HG03060 (cell line): ENCODE data around the gene AARS1.
"Not testable (repeated sequence)": the region's sequence is repeated elsewhere in the genome, so short reads cannot be mapped to it uniquely, and the experiment has no call there.

Source experiments
- ATAC-seq: cut with Tn5 transposase; IDR thresholded peaks from one replicate; pipeline ENCODE4 v1.9.1; 2021; ENCODE audit warnings: low read depth, moderate number of reproducible peaks; ENCODE audit not compliant: unreplicated experiment

Gene AARS1

DNA sequence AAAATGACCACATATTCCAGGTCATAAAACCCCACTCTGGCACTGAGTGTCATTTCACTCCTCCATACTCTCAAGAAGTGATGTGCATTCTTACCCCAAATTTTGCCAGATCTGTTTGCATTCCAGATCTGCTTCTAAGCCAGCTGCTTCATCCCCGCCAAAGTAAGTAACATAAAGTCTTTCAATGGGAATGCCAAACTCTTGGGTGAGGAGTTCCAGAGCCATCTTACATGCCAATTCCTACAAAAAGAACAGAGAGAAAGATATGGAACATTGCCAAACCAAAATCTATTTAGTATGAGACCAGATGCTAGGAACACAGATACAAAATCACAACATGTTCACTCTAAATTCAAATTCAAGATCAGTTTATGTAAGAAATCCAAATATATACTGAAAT is 12.9 kb downstream of the AARS1 start:
- ATAC-seq, result no peak

GRCh38 chr16:70271696-70272095 is 17.6 kb downstream of the AARS1 start:
- ATAC-seq, result no peak

- ATAC-seq, result no peak
Observed at GRCh38 chr16:70270176-70270575, 19.1 kb downstream of the AARS1 start.

- ATAC-seq, result no peak
Observed at GRCh38 chr16:70269471-70269870, 19.8 kb downstream of the AARS1 start.

DNA sequence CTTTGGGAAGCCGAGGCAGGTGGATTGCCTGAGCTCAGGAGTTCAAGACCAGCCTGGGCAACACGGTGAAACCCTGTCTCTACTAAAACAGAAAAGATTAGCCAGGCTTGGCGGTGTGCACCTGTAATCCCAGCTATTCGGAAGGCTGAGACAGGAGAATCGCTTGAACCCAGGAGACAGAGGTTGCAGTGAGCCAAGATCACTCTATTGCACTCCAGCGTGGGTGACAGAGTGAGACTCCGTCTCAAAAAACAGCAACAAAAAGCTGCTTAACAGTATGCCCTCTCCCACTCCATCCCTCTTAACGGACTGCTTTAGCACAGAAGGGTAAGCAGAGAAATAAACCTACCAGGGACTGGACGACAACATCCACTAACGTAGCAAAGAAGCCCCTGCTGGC is 21.4 kb downstream of the AARS1 start:
- ATAC-seq, result not testable (repeated sequence)

DNA sequence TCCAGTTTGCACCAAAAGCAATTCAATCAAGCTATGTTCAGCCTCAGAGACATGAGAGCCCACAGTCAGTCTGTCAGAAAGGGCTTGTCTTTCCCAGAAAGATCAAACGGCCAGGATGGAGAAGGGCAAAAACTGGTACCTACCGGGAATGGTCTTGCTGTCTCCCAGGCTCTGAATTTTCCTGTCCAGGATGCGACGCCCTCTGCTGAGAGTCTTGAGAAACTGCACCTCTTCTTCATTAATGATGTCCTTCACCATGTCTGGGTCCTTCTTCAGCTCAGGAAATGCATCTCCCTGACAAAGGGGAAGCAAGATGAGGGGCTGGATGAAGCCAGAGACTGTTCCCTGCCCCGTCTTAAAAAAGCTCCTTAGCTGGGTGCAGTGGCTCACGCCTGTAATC is 21.8 kb downstream of the AARS1 start:
- ATAC-seq, result no peak

DNA sequence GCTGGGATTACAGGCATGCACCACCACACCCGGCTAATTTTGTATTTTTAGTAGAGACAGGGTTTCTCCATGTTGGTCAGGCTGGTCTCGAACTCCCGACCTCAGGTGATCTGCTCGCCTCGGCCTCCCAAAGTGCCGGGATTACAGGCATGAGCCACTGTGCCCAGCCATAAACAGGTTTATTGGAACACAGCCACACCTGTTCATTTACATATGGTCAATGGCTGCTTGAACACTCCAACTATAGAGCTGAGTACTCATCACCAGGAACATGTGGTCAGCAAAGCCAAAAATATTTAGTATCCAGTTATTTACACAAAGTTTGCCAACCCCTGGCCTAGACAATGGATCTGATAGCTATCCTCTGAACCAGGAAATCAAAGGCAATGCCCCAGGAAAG is 29.4 kb downstream of the AARS1 start:
- not testable (repeated sequence) for ATAC-seq

DNA sequence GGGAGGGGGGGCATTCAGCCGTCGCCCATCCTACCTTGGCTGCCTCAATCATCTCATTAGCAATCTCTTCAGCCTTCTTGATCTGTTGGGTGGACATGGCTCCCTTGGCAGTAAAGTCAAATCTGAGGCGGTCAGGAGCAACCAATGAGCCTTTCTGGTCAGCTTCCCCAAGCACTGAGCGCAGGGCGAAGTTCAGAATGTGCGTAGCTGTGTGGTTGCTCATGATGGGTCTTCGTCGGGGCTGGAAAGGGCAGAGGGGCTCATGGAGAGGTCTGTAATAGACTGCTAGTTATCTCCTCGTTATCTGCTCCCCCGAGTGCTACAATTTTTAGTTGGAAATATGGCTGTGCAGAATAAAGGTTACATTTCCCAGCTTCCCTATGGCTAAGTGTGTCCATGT is 30.4 kb downstream of the AARS1 start:
- ATAC-seq, result no peak

DNA sequence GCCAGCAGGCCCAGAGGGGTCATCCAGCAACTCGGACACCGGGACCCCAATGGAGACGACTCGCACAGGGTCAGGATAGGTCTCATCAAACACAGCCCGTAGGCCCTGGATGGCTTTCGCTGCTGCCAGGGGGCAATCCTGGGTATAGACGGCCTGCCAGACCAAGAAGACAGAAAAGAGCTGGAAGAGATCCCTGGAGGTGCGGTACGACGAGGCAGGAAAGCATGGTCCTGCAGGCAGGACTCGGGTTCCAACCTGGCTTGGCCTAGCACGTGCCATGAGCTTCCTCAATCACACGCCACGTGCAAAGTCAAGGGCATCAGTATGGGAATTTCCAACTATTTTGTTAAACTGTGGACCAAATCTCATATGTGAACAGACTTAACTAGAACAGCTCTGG is 31.2 kb downstream of the AARS1 start:
- ATAC-seq, result no peak

- no peak for ATAC-seq
Observed at GRCh38 chr16:70257391-70257790, 31.9 kb downstream of the AARS1 start.

GRCh38 chr16:70255574-70255973 is 33.7 kb downstream of the AARS1 start:
- no peak for ATAC-seq

DNA sequence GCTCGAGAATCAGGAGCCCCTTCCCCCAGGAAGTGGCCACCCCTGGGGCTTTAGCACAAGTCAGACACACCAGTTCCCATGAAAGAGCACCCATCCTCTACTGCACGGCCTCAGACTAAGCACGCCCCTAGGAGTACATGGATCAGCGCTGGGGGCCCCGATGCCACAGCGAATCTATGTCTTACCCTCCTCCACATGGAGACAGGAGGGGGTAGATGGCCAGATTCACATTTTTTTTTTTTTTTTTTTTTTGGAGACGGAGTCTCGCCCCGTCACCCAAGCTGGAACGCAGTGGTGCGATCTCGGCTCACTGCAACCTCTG is 34.4 kb downstream of the AARS1 start:
- no peak for ATAC-seq

GRCh38 chr16:70254180-70254964 is 34.9 kb downstream of the AARS1 start:
- no peak for ATAC-seq

- no peak for ATAC-seq
Observed at GRCh38 chr16:70253291-70254106, 35.8 kb downstream of the AARS1 start.

DNA sequence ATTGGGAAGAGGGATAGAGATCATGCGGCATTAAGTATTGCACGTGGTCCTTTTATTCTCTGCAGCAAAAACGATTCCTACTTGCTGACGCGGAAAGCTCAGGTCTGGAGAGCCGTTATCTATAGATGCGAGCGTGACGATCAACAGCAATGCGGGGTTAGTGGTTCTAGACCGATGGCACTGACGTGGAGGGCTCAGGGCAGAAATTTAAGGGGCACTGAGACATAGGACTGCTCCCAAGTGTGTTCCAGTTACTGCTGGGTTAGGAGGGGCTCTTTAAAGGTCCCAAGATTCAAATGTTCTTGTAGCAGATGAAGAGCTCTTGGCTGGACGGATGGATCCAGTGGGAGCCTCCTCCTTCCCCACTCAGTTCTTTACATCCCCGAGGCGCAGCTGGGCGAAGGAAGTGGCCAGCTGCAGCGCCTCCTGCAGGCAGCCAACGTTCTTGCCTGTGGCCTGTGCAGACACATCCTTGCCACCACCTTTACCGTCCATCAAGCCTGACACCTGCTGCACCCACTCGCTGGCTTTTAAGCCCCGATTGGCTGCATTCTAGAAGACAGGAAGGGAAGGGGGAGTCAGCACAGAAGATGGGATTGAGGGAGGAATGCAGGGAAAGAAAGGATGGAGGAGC is 36.8 kb downstream of the AARS1 start:
- no peak for ATAC-seq

GRCh38 chr16:70251629-70252354 is 37.5 kb downstream of the AARS1 start, which contains the start of gene EXOSC6:
TSS of gene EXOSC6 (minus strand) at chr16:70251940. CDS start at chr16:70251900, 40 bp downstream.
- ATAC-seq, result peak; percentile 67

GRCh38 chr16:70250748-70251628 is 38.3 kb downstream of the AARS1 start:
- no peak for ATAC-seq

DNA sequence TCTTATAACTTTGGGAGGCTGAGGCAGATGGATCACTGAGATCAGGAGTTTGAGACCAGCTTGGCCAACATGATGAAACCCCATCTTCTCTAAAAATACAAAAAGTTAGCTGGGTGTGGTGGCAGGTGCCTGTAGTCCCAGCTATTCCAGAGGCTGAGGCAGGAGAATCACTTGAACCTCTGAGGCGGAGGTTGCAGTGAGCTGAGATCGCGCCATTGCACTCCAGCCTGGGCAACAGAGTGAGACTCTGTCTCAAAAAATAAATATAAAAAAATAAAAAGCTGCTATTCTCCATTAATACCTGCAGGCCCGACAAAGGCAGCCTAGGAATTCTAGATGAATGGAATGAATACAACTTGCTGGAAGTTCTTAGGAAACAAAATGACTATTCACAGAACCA is 39.6 kb downstream of the AARS1 start:
- ATAC-seq, result not testable (repeated sequence)

DNA sequence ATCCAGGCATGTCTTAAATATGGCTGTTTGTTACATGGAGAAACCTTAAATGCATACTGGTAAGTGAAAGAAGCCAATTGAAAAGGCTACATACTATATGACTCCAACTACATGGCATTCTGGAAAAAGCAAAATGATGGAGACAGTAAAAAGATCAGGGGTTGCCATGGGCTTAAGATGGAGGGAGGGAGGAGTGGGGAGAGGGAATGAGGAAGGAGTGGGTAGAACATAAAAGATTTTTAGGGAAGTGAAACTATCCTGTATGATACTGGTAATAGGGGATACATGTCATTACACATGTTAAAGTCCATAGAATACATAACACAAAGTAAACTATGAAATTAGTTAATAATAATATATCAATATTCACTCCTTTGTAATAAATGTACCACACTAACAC is 50.5 kb downstream of the AARS1 start:
- ATAC-seq, result not testable (repeated sequence)

GRCh38 chr16:70231831-70232230 is 57.5 kb downstream of the AARS1 start:
- ATAC-seq, result not testable (repeated sequence)
